GM19351 (cell line): Measurements from ENCODE around the gene DUSP3.
"Not testable (repeated sequence)": the region's sequence is repeated elsewhere in the genome, so short reads cannot be mapped to it uniquely, and the experiment has no call there.

Experiments used
- ATAC-seq: cut with Tn5 transposase; IDR thresholded peaks from one replicate; pipeline ENCODE4 v1.9.1; 2021; ENCODE audit warnings: mild to moderate bottlenecking, moderate library complexity; ENCODE audit not compliant: unreplicated experiment

Gene DUSP3

GRCh38 chr17:43803758-43804157 lies 25.0 kb upstream of the DUSP3 start:
- ATAC-seq = no peak

- ATAC-seq = no peak
Observed at GRCh38 chr17:43801844-43802243, 23.1 kb upstream of the DUSP3 start.

- no peak for ATAC-seq
Observed at GRCh38 chr17:43800736-43801135, 22.0 kb upstream of the DUSP3 start.

- no peak for ATAC-seq
Observed at GRCh38 chr17:43799047-43799446, 20.3 kb upstream of the DUSP3 start.

GRCh38 chr17:43798024-43798423 lies 19.2 kb upstream of the DUSP3 start:
- ATAC-seq = not testable (repeated sequence)

- ATAC-seq = not testable (repeated sequence)
Observed at GRCh38 chr17:43792668-43793067, 13.9 kb upstream of the DUSP3 start.

GRCh38 chr17:43791589-43791988 lies 12.8 kb upstream of the DUSP3 start:
- ATAC-seq = no peak

- ATAC-seq = no peak
Observed at GRCh38 chr17:43790311-43790940, 11.6 kb upstream of the DUSP3 start.

- no peak for ATAC-seq
Observed at GRCh38 chr17:43789482-43789881, 10.7 kb upstream of the DUSP3 start.

GRCh38 chr17:43788540-43788939 lies 9.8 kb upstream of the DUSP3 start:
- ATAC-seq = no peak

GRCh38 chr17:43787728-43788127 lies 9.0 kb upstream of the DUSP3 start:
- ATAC-seq = no peak

GRCh38 chr17:43784628-43785101 lies 5.9 kb upstream of the DUSP3 start:
- ATAC-seq = no peak

- no peak for ATAC-seq
Observed at GRCh38 chr17:43784068-43784467, 5.3 kb upstream of the DUSP3 start.

GRCh38 chr17:43782913-43783680 lies 4.3 kb upstream of the DUSP3 start:
- ATAC-seq = no peak

GRCh38 chr17:43780135-43780534 lies 1.4 kb upstream of the DUSP3 start, which contains the start of gene CFAP97D1:
CFAP97D1 (plus strand) TSS chr17:43780435; CDS start chr17:43780463, 28 bp downstream.
- ATAC-seq = no peak

- ATAC-seq = peak; percentile 27
Observed at GRCh38 chr17:43779145-43780125, 658 bp upstream of the DUSP3 start.

- no peak for ATAC-seq
Observed at GRCh38 chr17:43774304-43775250, 4.2 kb downstream of the DUSP3 start.

- no peak for ATAC-seq
Observed at GRCh38 chr17:43772877-43773648, 5.7 kb downstream of the DUSP3 start.

GRCh38 chr17:43771463-43771862 lies 7.3 kb downstream of the DUSP3 start:
- no peak for ATAC-seq
